Gastroesophageal sphincter (tissue), 4 donors: Measurements from ENCODE around the gene ANGEL2. TPM values are rescaled to one million over a fixed set of nuclear protein-coding genes. Genes with fewer than 3 reads are reported as not detected.

Source experiments
- ATAC-seq: fragments of 150-250 bp; one replicate; pipeline ENCODE4 v1.9.1; 2016; ENCODE audit warnings: mild to moderate bottlenecking, moderate library complexity
- H3K27ac ChIP-seq, 4 donors: fragments of 200-600 bp; sonication (generic) in 3 of 4; 1 replicate in 3 of 4; 2 replicates in 1 of 4; pipeline ENCODE4 v1.5.1; 2016 to 2019
- H3K27me3 ChIP-seq: fragments of 200-600 bp; sonication (generic); one replicate; pipeline ENCODE4 v1.5.1; 2019
- H3K36me3 ChIP-seq, 2 donors: fragments of 200-600 bp; sonication (generic); one replicate each; pipeline ENCODE4 v1.5.1; 2019; ENCODE audit warnings: control low read depth in 1 of 2
- H3K4me1 ChIP-seq, 3 donors: fragments of 200-600 bp; sonication (generic); 1 replicate in 2 of 3; 2 replicates in 1 of 3; pipeline ENCODE4 v1.5.1; 2016 to 2019; ENCODE audit warnings: control low read depth in 2 of 3
- H3K4me3 ChIP-seq, 2 donors: fragments of 200-600 bp; sonication (generic); one replicate each; pipeline ENCODE4 v1.5.1; 2019; ENCODE audit warnings: mild to moderate bottlenecking in 1 of 2, moderate library complexity in 1 of 2
- H3K9me3 ChIP-seq, 3 donors: fragments of 200-600 bp; sonication (generic); one replicate each; pipeline ENCODE4 v1.5.1; 2017 to 2019; ENCODE audit warnings: control low read depth in 2 of 3
- EP300 ChIP-seq: sonication (generic); formaldehyde crosslinking; IDR thresholded peaks from one replicate; pipeline ENCODE4 v1.6.1; 2017; ENCODE audit warnings: antibody characterized with exemption, mild to moderate bottlenecking
- POLR2A ChIP-seq, 2 donors: fragments of 450-650 bp; IDR thresholded peaks; one replicate each; pipeline ENCODE4 v1.6.1; 2017; ENCODE audit warnings: antibody characterized with exemption in 2 of 2, mild to moderate bottlenecking in 2 of 2, moderate library complexity in 1 of 2
- POLR2AphosphoS5 ChIP-seq: sonication (generic); formaldehyde crosslinking; IDR thresholded peaks from one replicate; pipeline ENCODE4 v1.6.1; 2017; ENCODE audit warnings: antibody characterized with exemption
- WGBS, 2 donors: methylation state at CpG; one replicate each; pipeline ENCODE4 v1.1.5; 2018; ENCODE audit warnings: low coverage in 1 of 2; 5-methylcytosine and 5-hydroxymethylcytosine counted together
- total RNA-seq, 4 donors: library from RNA; depleted of rRNA; stranded (reverse); fragments of >200 nt; gene quantifications; one replicate each; pipeline ENCODE4 v1.1.0, GENCODE V29; 2016
- TF ChIP-seq, protein P1 (sequence below), 4 experiments: fragments of 200-600 bp in 2 of 4; fragments of 450-650 bp in 2 of 4; sonication (generic) in 1 of 4; IDR thresholded peaks; one replicate each; pipeline ENCODE4 v1.5.1; 2017 to 2019; ENCODE audit warnings: antibody characterized with exemption in 4 of 4, mild to moderate bottlenecking in 2 of 4, moderate library complexity in 2 of 4

The ANGEL2 gene
- total RNA-seq, 4 donors from 2014 or later = 20.9 to 85.1 (median 39.0) TPM

DNA sequence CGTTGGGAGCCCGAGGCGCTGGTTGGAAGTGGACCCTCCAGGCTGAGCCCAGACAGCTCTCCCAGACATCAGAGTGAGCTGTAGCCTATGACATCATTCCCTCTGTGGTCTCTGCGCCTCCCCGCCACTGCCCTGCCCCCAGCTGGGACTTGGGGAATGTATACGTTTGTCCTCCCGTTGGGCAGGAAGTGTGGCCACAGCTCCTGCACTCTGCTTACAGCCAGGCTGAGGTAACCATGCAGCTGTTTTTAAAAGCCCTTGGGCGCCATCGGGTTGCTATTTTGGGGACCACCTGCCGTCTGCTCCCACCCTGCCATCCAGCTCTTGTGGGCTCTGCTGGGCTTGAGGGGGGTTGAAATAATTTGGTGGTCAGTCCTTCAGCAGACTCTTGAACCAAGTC is 57.5 kb downstream of the ANGEL2 start:
- Histone ChIP-seq H3K36me3 (no peaks in the 10 kb centered on the region), H3K27me3 (peaks cover 3% of the 10 kb centered on the region), H3K27ac (no peak overlapping the region), H3K4me3 (no peak overlapping the region), H3K4me1 (peaks cover 0 to 2% (median 0%) of the 10 kb centered on the region in 3 donors), H3K9me3 (no peaks in the 10 kb centered on the region)
- WGBS, 2 donors = 49 to 80% methylated on average over 4 of the region's 10 CpGs
- ATAC-seq = no peak
- TF ChIP-seq, protein P1, sequence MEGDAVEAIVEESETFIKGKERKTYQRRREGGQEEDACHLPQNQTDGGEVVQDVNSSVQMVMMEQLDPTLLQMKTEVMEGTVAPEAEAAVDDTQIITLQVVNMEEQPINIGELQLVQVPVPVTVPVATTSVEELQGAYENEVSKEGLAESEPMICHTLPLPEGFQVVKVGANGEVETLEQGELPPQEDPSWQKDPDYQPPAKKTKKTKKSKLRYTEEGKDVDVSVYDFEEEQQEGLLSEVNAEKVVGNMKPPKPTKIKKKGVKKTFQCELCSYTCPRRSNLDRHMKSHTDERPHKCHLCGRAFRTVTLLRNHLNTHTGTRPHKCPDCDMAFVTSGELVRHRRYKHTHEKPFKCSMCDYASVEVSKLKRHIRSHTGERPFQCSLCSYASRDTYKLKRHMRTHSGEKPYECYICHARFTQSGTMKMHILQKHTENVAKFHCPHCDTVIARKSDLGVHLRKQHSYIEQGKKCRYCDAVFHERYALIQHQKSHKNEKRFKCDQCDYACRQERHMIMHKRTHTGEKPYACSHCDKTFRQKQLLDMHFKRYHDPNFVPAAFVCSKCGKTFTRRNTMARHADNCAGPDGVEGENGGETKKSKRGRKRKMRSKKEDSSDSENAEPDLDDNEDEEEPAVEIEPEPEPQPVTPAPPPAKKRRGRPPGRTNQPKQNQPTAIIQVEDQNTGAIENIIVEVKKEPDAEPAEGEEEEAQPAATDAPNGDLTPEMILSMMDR (IDR thresholded peaks at IDR 0.05) = no peak
- TF ChIP-seq EP300 (no peak), POLR2A (IDR thresholded peaks at IDR 0.05) (no peak), POLR2AphosphoS5 (no peak)

DNA sequence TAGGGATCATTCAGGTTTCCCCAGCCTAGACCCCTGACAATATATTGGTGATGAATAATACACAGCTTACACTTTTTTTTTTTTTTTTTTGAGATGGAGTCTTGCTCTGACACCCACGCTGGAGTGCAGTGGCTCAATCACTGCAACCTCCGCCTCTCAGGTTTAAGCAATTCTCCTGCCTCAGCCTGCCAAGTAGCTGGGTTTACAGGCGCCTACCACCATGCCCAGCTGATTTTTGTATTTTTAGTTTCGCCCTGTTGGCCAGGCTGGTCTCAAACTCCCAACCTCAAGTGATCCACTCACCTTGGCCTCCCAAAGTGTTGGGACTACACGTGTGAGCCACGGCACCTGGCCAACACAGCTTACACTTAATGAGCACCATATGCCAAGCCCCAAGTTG is 58.1 kb downstream of the ANGEL2 start:
- peaks cover 3% of the 10 kb centered on the region for H3K27me3 ChIP-seq
- ATAC-seq = no peak
- 92 to 93% methylated on average over 2 to 5 of the region's 6 CpGs for WGBS, 2 donors

DNA sequence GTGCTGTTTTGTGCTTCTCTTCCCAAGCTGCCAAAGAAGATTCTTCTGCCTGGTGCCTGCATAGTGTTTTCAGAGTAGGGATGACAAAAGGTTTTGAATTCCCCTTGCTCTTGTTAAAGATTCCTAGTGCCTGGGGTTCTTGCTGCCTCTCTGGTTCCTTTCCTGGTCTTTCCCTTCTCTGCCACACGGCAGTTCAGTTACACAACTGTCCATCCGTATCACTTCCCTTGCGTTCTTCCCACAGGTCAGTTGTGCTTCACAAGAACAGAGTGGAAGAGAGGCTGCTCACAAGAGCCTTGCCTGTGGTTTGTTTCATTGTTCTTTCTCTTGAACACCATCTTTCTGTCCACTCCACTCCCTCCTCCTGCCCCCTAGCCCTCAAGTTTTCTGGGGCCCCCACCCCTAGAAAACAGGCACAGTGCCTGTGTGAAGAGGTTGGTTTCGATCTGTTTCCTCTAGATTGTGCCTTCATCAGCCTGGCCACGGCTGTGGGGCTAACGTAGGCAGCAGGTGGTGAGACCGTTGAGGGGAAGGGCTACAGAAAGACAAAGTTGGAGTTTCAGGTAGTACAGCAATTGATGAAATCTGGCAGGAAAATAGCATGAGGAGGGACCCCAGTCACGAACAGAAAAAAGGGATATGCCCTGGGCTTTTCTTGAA is 59.6 kb downstream of the ANGEL2 start:
- no peak for ATAC-seq
- TF ChIP-seq POLR2AphosphoS5 (no peak), EP300 (no peak), POLR2A (IDR thresholded peaks at IDR 0.05) (no peak)
- TF ChIP-seq, protein P1 (IDR thresholded peaks at IDR 0.05) = no peak
- WGBS, 2 donors = 71% methylated on average over 5 of the region's 8 CpGs; no CpG with 5 or more reads in 1 of the 2 donors

More for the DNA sequence above, 58.1 kb downstream of the ANGEL2 start:
- H3K9me3 ChIP-seq = no peaks in the 10 kb centered on the region
- TF ChIP-seq POLR2AphosphoS5 = no peak
- TF ChIP-seq POLR2A (IDR thresholded peaks at IDR 0.05) = no peak
- TF ChIP-seq, protein P1 (IDR thresholded peaks at IDR 0.05) = no peak
- no peak for TF ChIP-seq EP300
- no peaks in the 10 kb centered on the region for H3K36me3 ChIP-seq
- H3K27ac ChIP-seq = no peak overlapping the region
- peaks cover 0 to 8% (median 0%) of the 10 kb centered on the region in 3 donors for H3K4me1 ChIP-seq
- no peak overlapping the region for H3K4me3 ChIP-seq

DNA sequence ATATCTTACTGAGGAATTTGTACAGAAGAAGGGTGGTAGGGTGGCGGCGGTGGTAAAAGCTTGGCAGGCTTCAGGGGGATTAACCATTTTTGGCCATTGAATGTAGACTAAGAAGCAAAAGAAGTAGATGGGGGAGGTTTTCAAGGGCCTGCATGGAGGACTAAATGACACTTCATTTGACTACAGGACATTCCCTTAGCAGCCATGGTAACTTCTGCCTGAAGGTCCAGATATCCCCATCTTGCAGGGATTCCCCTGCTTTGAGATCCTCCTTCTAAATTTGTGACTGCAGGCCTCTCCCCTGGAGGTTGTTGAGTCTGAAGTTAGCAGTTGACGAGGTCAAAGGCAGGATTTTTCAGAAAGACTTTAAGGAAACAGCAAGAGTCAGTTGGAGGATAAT is 60.6 kb downstream of the ANGEL2 start:
- no peaks in the 10 kb centered on the region for H3K9me3 ChIP-seq
- WGBS, 2 donors = 100% methylated on average over 1 of the region's 3 CpGs; no CpG with 5 or more reads in 1 of the 2 donors
- H3K27ac ChIP-seq = no peak overlapping the region
- H3K36me3 ChIP-seq = no peaks in the 10 kb centered on the region
- H3K27me3 ChIP-seq = peaks cover 19% of the 10 kb centered on the region
- TF ChIP-seq EP300 (no peak), POLR2A (IDR thresholded peaks at IDR 0.05) (no peak), POLR2AphosphoS5 (no peak)
- TF ChIP-seq, protein P1 (IDR thresholded peaks at IDR 0.05) = no peak
- peaks cover 0 to 33% (median 3%) of the 10 kb centered on the region in 3 donors for H3K4me1 ChIP-seq
- ATAC-seq = no peak
- H3K4me3 ChIP-seq = no peak overlapping the region

More for the DNA sequence above, 59.6 kb downstream of the ANGEL2 start:
- no peak overlapping the region for H3K4me3 ChIP-seq
- no peak overlapping the region for H3K27ac ChIP-seq
- no peaks in the 10 kb centered on the region for H3K36me3 ChIP-seq
- H3K9me3 ChIP-seq = no peaks in the 10 kb centered on the region
- H3K4me1 ChIP-seq = peaks cover 0 to 23% (median 3%) of the 10 kb centered on the region in 3 donors
- H3K27me3 ChIP-seq = peaks cover 11% of the 10 kb centered on the region

DNA sequence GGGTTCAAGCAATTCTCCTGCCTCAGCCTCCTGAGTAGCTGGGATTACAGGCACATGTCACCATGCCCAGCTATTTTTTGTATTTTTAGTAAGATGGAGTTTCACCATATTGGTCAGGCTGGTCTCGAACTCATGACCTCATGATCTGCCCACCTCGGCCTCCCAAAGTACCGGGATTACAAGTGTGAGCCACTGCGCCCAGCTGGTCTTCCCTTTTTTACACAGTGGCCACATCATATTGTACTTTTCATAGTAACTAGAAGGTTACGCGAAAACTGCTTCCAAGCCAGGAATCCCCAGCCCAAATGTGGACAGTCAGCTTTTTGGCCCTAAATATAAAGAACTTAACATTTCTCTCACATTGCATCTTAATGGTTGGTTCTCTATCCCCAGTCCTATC is 61.2 kb downstream of the ANGEL2 start:
- H3K9me3 ChIP-seq = no peaks in the 10 kb centered on the region
- H3K27ac ChIP-seq = no peak overlapping the region
- 100% methylated on average over 2 of the region's 6 CpGs; no CpG with 5 or more reads in 1 of the 2 donors for WGBS, 2 donors
- H3K4me3 ChIP-seq = no peak overlapping the region
- peaks cover 20% of the 10 kb centered on the region for H3K27me3 ChIP-seq
- ATAC-seq = no peak
- no peak for TF ChIP-seq POLR2AphosphoS5
- TF ChIP-seq, protein P1 (IDR thresholded peaks at IDR 0.05) = no peak
- peaks cover 0 to 39% (median 3%) of the 10 kb centered on the region in 3 donors for H3K4me1 ChIP-seq
- H3K36me3 ChIP-seq = no peaks in the 10 kb centered on the region
